ENCODE data around the gene CEACAM5. TPM values are rescaled to one million over a fixed set of nuclear protein-coding genes. Genes with fewer than 3 reads are reported as not detected.
"Not testable (repeated sequence)": the region's sequence is repeated elsewhere in the genome, so short reads cannot be mapped to it uniquely, and the experiment has no call there.

CEACAM5 gene
- total RNA-seq, 1 donor = not detected

GRCh38 chr19:41707871-41708371 is 505 bp upstream of the CEACAM5 start:
- H3K4me3 ChIP-seq (ENCODE audit: low read length) = no peak overlapping the region
- H3K27me3 ChIP-seq (ENCODE audit: insufficient read depth, low read length) = no peaks in the 10 kb centered on the region
- H3K9me3 ChIP-seq (ENCODE audit: low read depth, low read length) = no peaks in the 10 kb centered on the region
- H3K4me1 ChIP-seq (ENCODE audit: insufficient read depth, low read length) = no peaks in the 10 kb centered on the region

GRCh38 chr19:41709516-41709915 is 1.1 kb downstream of the CEACAM5 start:
- not testable (repeated sequence) for H3K4me3 ChIP-seq (ENCODE audit: low read length); H3K27me3 ChIP-seq (ENCODE audit: insufficient read depth, low read length); H3K4me1 ChIP-seq (ENCODE audit: insufficient read depth, low read length); H3K9me3 ChIP-seq (ENCODE audit: low read depth, low read length)

- Histone ChIP-seq H3K4me1 (ENCODE audit: insufficient read depth, low read length) (no peaks in the 10 kb centered on the region), H3K4me3 (ENCODE audit: low read length) (no peak overlapping the region), H3K9me3 (ENCODE audit: low read depth, low read length) (no peaks in the 10 kb centered on the region), H3K27me3 (ENCODE audit: insufficient read depth, low read length) (no peaks in the 10 kb centered on the region)
These were observed 1.7 kb downstream of the CEACAM5 start for GRCh38 chr19:41709951-41710645.

- Histone ChIP-seq H3K4me3 (ENCODE audit: low read length) (no peak overlapping the region), H3K4me1 (ENCODE audit: insufficient read depth, low read length) (no peaks in the 10 kb centered on the region), H3K27me3 (ENCODE audit: insufficient read depth, low read length) (no peaks in the 10 kb centered on the region), H3K9me3 (ENCODE audit: low read depth, low read length) (no peaks in the 10 kb centered on the region)
These were observed 3.2 kb downstream of the CEACAM5 start for GRCh38 chr19:41711376-41712261.

GRCh38 chr19:41714598-41714997 is 6.2 kb downstream of the CEACAM5 start:
- Histone ChIP-seq H3K9me3 (ENCODE audit: low read depth, low read length) (no peaks in the 10 kb centered on the region), H3K4me3 (ENCODE audit: low read length) (no peak overlapping the region), H3K27me3 (ENCODE audit: insufficient read depth, low read length) (no peaks in the 10 kb centered on the region), H3K4me1 (ENCODE audit: insufficient read depth, low read length) (no peaks in the 10 kb centered on the region)

- no peaks in the 10 kb centered on the region for H3K4me1 ChIP-seq (ENCODE audit: insufficient read depth, low read length)
- H3K4me3 ChIP-seq (ENCODE audit: low read length) = no peak overlapping the region
- no peaks in the 10 kb centered on the region for H3K9me3 ChIP-seq (ENCODE audit: low read depth, low read length)
- no peaks in the 10 kb centered on the region for H3K27me3 ChIP-seq (ENCODE audit: insufficient read depth, low read length)
These were observed 10.3 kb downstream of the CEACAM5 start for GRCh38 chr19:41718761-41719160.

GRCh38 chr19:41720103-41720502 is 11.7 kb downstream of the CEACAM5 start:
- Histone ChIP-seq H3K9me3 (ENCODE audit: low read depth, low read length) (no peaks in the 10 kb centered on the region), H3K27me3 (ENCODE audit: insufficient read depth, low read length) (peaks cover 3% of the 10 kb centered on the region), H3K4me3 (ENCODE audit: low read length) (no peak overlapping the region), H3K4me1 (ENCODE audit: insufficient read depth, low read length) (no peaks in the 10 kb centered on the region)

- Histone ChIP-seq H3K4me1 (ENCODE audit: insufficient read depth, low read length) (no peaks in the 10 kb centered on the region), H3K27me3 (ENCODE audit: insufficient read depth, low read length) (peaks cover 8% of the 10 kb centered on the region), H3K9me3 (ENCODE audit: low read depth, low read length) (no peaks in the 10 kb centered on the region), H3K4me3 (ENCODE audit: low read length) (no peak overlapping the region)
These were observed 18.1 kb downstream of the CEACAM5 start for GRCh38 chr19:41726493-41726892.

GRCh38 chr19:41734156-41734555 is 25.7 kb downstream of the CEACAM5 start:
- Histone ChIP-seq H3K9me3 (ENCODE audit: low read depth, low read length) (no peaks in the 10 kb centered on the region), H3K27me3 (ENCODE audit: insufficient read depth, low read length) (peaks cover 3% of the 10 kb centered on the region), H3K4me3 (ENCODE audit: low read length) (no peak overlapping the region), H3K4me1 (ENCODE audit: insufficient read depth, low read length) (no peaks in the 10 kb centered on the region)

GRCh38 chr19:41734585-41734984 is 26.2 kb downstream of the CEACAM5 start:
- Histone ChIP-seq H3K4me3 (ENCODE audit: low read length) (no peak overlapping the region), H3K4me1 (ENCODE audit: insufficient read depth, low read length) (no peaks in the 10 kb centered on the region), H3K9me3 (ENCODE audit: low read depth, low read length) (no peaks in the 10 kb centered on the region), H3K27me3 (ENCODE audit: insufficient read depth, low read length) (peaks cover 3% of the 10 kb centered on the region)

- Histone ChIP-seq H3K4me3 (ENCODE audit: low read length) (no peak overlapping the region), H3K4me1 (ENCODE audit: insufficient read depth, low read length) (no peaks in the 10 kb centered on the region), H3K27me3 (ENCODE audit: insufficient read depth, low read length) (peaks cover 3% of the 10 kb centered on the region), H3K9me3 (ENCODE audit: low read depth, low read length) (no peaks in the 10 kb centered on the region)
These were observed 26.7 kb downstream of the CEACAM5 start for GRCh38 chr19:41735071-41735600.

- H3K9me3 ChIP-seq (ENCODE audit: low read depth, low read length) = no peaks in the 10 kb centered on the region
- peaks cover 3% of the 10 kb centered on the region for H3K27me3 ChIP-seq (ENCODE audit: insufficient read depth, low read length)
- H3K4me1 ChIP-seq (ENCODE audit: insufficient read depth, low read length) = peaks cover 10% of the 10 kb centered on the region
- no peak overlapping the region for H3K4me3 ChIP-seq (ENCODE audit: low read length)
These were observed 30.9 kb downstream of the CEACAM5 start for GRCh38 chr19:41739361-41739760.

GRCh38 chr19:41740415-41741243 is 32.2 kb downstream of the CEACAM5 start:
- peaks cover 23% of the 10 kb centered on the region for H3K4me1 ChIP-seq (ENCODE audit: insufficient read depth, low read length)
- no peak overlapping the region for H3K4me3 ChIP-seq (ENCODE audit: low read length)
- no peaks in the 10 kb centered on the region for H3K9me3 ChIP-seq (ENCODE audit: low read depth, low read length)
- H3K27me3 ChIP-seq (ENCODE audit: insufficient read depth, low read length) = peaks cover 3% of the 10 kb centered on the region

- H3K9me3 ChIP-seq (ENCODE audit: low read depth, low read length) = no peaks in the 10 kb centered on the region
- H3K27me3 ChIP-seq (ENCODE audit: insufficient read depth, low read length) = peaks cover 2% of the 10 kb centered on the region
- H3K4me1 ChIP-seq (ENCODE audit: insufficient read depth, low read length) = peaks cover 29% of the 10 kb centered on the region
- H3K4me3 ChIP-seq (ENCODE audit: low read length) = no peak overlapping the region
These were observed 32.8 kb downstream of the CEACAM5 start for GRCh38 chr19:41741244-41741554.

- H3K4me1 ChIP-seq (ENCODE audit: insufficient read depth, low read length) = peaks cover 34% of the 10 kb centered on the region
- peaks cover 4% of the 10 kb centered on the region for H3K27me3 ChIP-seq (ENCODE audit: insufficient read depth, low read length)
- H3K4me3 ChIP-seq (ENCODE audit: low read length) = no peak overlapping the region
- H3K9me3 ChIP-seq (ENCODE audit: low read depth, low read length) = no peaks in the 10 kb centered on the region
These were observed 36.4 kb downstream of the CEACAM5 start for GRCh38 chr19:41744850-41745249.

Measured in mononuclear cell (primary cell).